ENCODE measurements around the gene MAPK10. TPM values are rescaled to one million over a fixed set of nuclear protein-coding genes. Genes with fewer than 3 reads are reported as not detected.

The MAPK10 gene
- total and polyA plus RNA-seq, 9 of the 15 experiments (the other 6 are each of a cell fraction or from before 2014, with no cell fraction given), result 0.10 to 0.53 (median 0.18) TPM; not detected in 4

GRCh38 chr4:85955620-85956292 is 404.1 kb downstream of the MAPK10 start:
- no TSS peak for BruUV-seq (replicated peaks)
- peak overlapping the region; percentile 61 for H2AFZ ChIP-seq (ENCODE audit: low read depth, low read length)
- peaks cover 3 to 10% of the 10 kb centered on the region in 2 experiments; a peak in 2 of 5 replicates for H3K4me1 ChIP-seq (replicated peaks in 1 of 2; ENCODE audit: control insufficient read depth in 2 of 2, insufficient read depth in 2 of 2, low read length in 2 of 2)
- ChIA-PET POLR2A (interaction anchor here (0.6 to 1.2 kb wide), 2 partner anchors 18 to 34 kb away, joined by 3 read pairs; no protein-coding TSS in a partner anchor), CTCF (ENCODE audit: low intra/inter-chr PET ratio) (no interaction called here)
- no peaks in the 10 kb centered on the region for H4K20me1 ChIP-seq (replicated peaks; ENCODE audit: control insufficient read depth, insufficient read depth, low read length)
- H3K9ac ChIP-seq (ENCODE audit: insufficient read depth in 1 of 2, low read depth in 2 of 2, low read length in 2 of 2), result no peak overlapping the region
- no peak overlapping the region for H3K4me3 ChIP-seq
- H3K36me3 ChIP-seq (ENCODE audit: control insufficient read depth, insufficient read depth, low read length), result no peaks in the 10 kb centered on the region
- in situ Hi-C loops (cut with MboI) (no loop called here), intact Hi-C loops (cut with micrococcal nuclease) (no loop called here)
- peak in 2 of 4 experiments; percentile 13 to 25 for DNase-seq (ENCODE audit: extremely low read depth in 1 of 4, low spot score in 3 of 4)
- H3K9me3 ChIP-seq (replicated peaks; ENCODE audit: control insufficient read depth, insufficient read depth, low read depth, low read length), result no peaks in the 10 kb centered on the region
- peak overlapping the region; percentile 55; the same call in 2 of the 3 replicates for H3K27ac ChIP-seq (ENCODE audit: extremely low read depth, low read depth, low read length)
- H3K9me1 ChIP-seq (ENCODE audit: control insufficient read depth, insufficient read depth, low read length), result no peaks in the 10 kb centered on the region
- ATAC-seq, result peak; percentile 72
- H3K4me2 ChIP-seq (ENCODE audit: insufficient read depth, low read length), result peak overlapping the region; percentile 17; the same call in 1 of the 2 replicates
- no peaks in the 10 kb centered on the region for H3K79me2 ChIP-seq (ENCODE audit: control insufficient read depth, insufficient read depth, low read length)
- peak; percentile 6 for FAIRE-seq
- H3K27me3 ChIP-seq (ENCODE audit: control insufficient read depth in 2 of 2, insufficient read depth in 2 of 2, low read length in 2 of 2), result no peaks in the 10 kb centered on the region
- TF ChIP-seq CBFA2T3 (IDR thresholded peaks at IDR 0.05), result peak; percentile 30; the same call in 1 of the 2 replicates
- TF ChIP-seq CBX2 (IDR thresholded peaks at IDR 0.05; ENCODE audit: insufficient read depth, low read length, poor library complexity, severe bottlenecking), result no peak
- TF ChIP-seq SETDB1 (IDR thresholded peaks at IDR 0.05; ENCODE audit: low read length), result no peak
- TF ChIP-seq TRIM24 (IDR thresholded peaks at IDR 0.05), result no peak
- no peak for TF ChIP-seq ELF2 (CRISPR knock-in tag; IDR thresholded peaks at IDR 0.05)
- no peak for TF ChIP-seq GABPB2 (CRISPR knock-in tag; conservative IDR thresholded peaks at IDR 0.05)
- TF ChIP-seq TEAD4 (IDR thresholded peaks at IDR 0.05; ENCODE audit: low read length), result 0 out of 2 replicates have a peak, but pooled peaks have one; percentile 10
- TF ChIP-seq TEAD4 (CRISPR knock-in tag; IDR thresholded peaks at IDR 0.05; ENCODE audit: borderline replicate concordance), result no peak
- no peak for TF ChIP-seq ZNF239 (CRISPR knock-in tag; IDR thresholded peaks at IDR 0.05)
- no peak for TF ChIP-seq MXD1 (CRISPR knock-in tag; IDR thresholded peaks at IDR 0.05; ENCODE audit: borderline replicate concordance, poor library complexity, severe bottlenecking)
- TF ChIP-seq HBP1 (CRISPR knock-in tag; IDR thresholded peaks at IDR 0.05), result no peak
- TF ChIP-seq CHD1 (IDR thresholded peaks at IDR 0.05; ENCODE audit: low read length), result no peak
- TF ChIP-seq ZSCAN32 (CRISPR knock-in tag; IDR thresholded peaks at IDR 0.05), result no peak
- TF ChIP-seq IRF1 (CRISPR knock-in tag; IDR thresholded peaks at IDR 0.05; ENCODE audit: borderline replicate concordance), result no peak
- no peak for TF ChIP-seq CHAMP1 (IDR thresholded peaks at IDR 0.05)
- TF ChIP-seq TAL1 (IDR thresholded peaks at IDR 0.05), result peak; percentile 42; the same call in 1 of the 2 replicates
- TF ChIP-seq GTF2E2 (tag; IDR thresholded peaks at IDR 0.05), result no peak
